Activated T-helper 9 cell treated with anti-CD3 and anti-CD28 coated beads, Interleukin-2, amount 50 U/mL, for 16 hours (primary cell): Measurements from ENCODE around the gene CAMTA1.
A peak's percentile ranks its signal among the peaks of the same experiment; 100 is the strongest.

Experiments
- DNase-seq: peaks from one replicate; pipeline ENCODE4 v3.0.0-alpha.2; 2020; ENCODE audit warnings: low read depth

Gene CAMTA1

DNA sequence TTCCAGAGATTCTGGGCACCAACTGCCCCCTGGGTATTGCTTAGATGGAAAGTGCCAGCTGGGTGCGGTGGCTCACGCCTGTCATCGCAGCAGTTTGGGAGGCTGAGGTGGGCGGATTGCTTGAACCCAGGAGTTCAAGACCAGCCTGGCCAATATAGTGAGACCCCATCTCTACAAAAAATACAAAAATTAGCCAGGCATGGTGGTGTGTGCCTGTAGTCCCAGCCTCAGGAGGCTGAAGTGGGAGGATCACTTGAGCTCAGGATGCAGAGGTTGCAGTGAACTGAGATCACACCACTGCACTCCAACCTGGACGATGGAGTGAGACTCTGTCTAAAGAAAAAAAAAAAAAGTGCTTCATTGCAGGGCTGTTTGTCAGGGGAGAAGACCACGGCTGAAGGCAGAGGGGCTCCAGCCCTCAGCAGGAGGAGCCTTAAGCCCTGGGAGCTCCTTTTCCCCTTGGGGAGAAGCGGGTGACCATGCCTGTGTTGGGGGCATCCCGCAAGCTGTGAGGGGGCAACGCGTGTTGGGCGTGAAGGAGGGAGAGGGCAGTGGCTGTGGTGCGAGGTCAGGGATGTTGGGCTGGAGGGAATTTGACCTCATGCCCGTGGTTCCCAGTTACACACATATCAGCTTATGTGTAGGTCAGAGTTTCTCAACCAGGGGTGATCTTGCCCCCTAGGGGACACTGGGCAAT, 854.3 kb downstream of the CAMTA1 start:
- DNase-seq: no peak

DNA sequence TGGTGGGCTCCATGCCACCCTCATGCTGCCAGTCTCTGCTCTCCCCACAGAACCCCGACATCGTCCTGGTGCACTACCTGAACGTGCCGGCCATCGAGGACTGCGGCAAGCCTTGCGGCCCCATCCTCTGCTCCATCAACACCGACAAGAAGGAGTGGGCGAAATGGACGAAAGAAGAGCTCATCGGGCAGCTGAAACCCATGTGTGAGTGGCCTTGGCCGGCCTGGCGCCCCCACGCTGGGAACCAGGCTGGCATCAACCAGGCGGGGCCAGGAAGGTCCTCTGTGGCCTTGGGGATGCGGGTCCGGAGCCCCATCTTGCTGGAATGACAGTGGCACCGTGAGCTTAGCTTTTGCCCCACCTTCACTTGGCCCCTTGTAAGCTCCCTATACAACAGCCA, 855.1 kb downstream of the CAMTA1 start:
- DNase-seq: no peak

DNA sequence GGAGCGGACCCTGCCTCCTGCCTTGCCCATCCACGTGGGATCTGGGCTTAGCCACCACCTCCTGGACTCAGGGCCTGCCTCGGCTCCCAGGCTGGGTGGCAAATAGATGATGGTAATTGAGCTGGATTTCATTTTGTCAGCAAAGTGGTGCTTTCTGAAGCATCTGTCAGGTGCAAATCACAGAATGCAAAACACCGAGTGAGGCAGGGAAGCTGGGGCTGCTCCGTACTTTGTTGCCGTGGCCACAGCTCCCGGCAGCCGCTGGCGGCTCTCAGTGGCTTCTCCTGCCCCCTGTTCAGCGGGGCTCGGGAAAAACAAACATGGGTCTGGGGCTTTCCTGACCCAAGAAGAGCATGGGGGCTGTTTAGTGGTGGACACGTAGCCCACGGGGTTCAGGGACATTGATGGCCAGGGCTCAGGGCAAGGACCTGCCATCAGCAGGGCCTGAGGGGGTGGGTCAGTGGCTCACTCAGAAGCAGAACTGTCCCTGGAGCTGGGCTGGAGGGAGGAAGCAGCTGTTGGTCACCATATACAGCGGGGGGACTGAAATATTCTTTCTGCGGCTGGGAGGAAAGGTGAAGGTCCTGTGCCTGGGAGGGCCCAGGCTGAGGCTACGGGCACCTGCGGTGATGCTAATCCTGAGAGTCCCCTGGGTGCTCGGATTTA, 855.8 kb downstream of the CAMTA1 start:
- DNase-seq: no peak

GRCh38 chr1:7641587-7642417, 856.5 kb downstream of the CAMTA1 start:
- no peak for DNase-seq

DNA sequence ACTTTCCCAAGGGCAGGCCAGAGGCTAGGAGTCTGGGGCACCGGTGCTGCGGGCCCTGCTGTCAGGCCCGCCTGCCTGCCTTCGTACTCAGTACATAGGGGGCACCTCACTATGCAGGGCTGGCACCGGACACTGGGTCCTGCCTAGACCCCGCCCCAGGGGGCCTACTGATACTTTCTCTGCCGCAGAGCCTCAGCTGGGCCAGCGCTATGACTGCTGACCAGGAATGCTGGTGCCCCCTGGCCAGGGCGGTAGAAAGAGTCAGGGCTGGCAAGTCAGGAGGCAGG, 857.1 kb downstream of the CAMTA1 start:
- DNase-seq: no peak

DNA sequence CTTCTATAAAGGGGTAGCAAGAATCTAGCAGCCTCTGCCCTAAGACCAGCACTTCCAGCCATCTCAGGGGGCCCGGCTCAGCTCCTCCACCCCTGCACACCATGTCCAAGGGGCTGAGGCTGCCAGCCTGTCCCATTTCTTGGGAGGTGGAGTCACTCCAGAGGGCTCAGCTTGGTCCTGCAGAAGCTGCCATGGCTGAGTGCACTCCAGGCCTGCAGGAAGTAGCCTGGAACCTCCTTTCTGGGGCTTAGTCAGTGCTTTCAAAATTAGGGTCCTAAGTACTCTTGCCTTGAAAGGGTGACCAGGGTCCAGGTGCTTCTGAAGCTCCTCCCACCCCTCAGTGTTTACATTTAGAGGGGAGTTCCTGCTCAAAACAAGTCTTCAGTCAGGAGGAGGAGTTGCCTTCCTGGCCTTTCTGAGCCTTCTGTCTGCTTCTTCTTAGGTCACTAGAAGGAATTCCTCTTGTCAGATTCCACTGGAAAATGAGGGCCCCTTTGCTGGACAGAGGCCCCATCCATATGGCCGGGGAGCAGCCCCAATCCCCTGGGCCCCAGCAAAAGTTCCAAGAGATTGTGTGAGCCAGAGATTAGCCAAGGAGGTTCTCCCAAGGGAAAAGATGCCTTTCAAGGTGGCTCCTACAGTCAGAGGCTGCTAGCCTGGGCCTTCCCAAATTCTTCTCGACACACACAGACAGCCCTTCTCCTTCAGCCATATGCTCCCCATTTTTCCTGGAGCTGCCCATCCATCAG, 857.7 kb downstream of the CAMTA1 start:
- DNase-seq: no peak

DNA sequence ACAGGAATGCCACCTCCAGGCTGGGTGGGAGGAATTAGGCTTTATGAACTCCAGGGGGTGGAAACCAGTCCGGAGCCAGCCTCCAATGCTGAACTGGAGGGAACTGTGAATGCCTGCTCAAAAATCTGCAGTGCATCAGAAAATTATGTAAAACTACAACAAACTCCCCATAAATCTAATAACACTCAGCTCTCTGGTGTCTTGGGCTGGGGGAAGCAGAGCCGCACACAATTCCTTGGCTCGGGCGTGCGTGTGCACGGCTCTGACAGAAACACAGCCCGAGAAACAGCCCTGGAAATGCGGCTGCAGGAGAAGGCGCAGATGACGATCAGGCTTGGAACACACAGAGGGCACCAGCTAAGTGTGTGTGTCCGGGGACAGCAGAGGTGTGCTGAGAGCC, 858.3 kb downstream of the CAMTA1 start:
- no peak for DNase-seq

DNA sequence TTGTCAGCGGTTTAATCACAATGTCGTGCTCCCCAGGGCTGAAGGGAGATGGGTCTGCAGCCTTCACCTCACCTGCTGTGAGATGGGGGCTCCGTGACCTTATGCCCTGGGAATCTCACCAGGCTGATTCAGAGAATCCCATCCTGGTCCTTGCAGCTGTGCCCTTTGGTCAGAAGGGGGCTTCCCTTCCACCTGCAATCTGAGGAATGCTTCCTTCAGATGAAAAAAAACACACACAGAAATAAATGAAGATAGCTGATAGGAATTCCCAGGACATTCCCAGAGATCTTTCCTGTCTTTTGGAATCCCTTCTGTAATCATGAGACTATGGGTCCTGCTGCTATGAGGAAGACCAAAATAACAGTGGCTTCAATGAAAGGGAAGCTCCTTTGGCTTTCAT, 858.8 kb downstream of the CAMTA1 start:
- no peak for DNase-seq

DNA sequence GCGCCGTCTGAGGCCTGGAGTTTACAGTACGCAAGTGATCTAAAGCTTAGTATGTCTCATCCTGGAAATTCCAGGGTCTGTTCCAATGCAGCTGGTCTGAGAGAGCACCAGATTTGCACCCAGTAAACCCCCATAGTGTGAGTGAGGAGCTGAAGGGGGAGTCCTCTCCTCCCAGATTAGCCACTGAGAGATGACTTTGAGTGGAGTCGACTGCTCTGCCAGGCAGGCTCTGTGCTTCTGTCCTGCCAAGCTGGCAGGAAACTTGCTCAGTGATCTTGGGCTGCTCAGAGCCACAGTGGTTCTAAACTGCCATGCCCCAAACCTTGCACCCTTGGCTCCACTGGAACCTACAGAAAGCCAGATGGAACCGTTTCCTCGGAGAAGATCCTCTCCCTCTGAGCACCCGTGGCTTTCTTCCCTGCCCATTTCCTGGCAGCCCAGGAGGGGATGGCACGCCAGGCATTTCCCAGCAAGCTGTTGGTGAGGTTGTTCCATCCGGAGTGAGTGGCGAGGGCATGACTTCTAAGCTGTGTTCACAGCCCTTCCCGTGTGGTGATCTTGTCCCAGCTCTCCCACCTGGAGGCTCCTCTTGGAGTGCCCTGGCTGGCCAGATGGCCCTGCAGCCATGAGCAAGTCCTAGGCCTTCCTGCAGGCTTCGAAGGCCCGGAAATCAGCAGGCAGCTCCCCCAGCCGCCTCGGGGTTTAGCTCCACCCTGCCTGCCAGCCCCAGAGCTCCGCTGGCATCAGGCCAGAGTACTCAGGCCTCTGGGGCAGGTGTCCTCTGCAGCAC, 859.9 kb downstream of the CAMTA1 start:
- no peak for DNase-seq

- DNase-seq: no peak
These were observed 860.4 kb downstream of the CAMTA1 start for GRCh38 chr1:7645751-7646048.

DNA sequence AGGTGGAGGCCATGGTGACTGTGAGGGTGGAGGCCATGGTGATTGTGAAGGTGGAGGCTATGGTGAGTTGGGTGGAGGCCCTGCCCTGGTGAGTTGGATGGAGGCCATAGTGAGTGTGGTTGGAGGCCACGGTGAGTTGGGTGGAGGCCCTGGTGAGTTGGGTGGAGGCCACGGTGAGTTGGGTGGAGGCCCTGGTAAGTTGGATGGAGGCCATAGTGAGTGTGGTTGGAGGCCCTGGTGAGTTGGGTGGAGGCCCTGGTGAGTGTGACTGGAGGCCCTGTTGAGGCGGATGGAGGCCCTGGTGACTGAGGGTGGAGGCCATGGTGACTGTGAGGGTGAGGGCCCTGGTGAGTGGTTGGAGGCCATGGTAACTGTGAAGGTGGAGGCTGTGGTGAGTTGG, 860.9 kb downstream of the CAMTA1 start:
- no peak for DNase-seq

- DNase-seq: peak; percentile 56
These were observed 862.0 kb downstream of the CAMTA1 start for GRCh38 chr1:7646981-7647901.

DNA sequence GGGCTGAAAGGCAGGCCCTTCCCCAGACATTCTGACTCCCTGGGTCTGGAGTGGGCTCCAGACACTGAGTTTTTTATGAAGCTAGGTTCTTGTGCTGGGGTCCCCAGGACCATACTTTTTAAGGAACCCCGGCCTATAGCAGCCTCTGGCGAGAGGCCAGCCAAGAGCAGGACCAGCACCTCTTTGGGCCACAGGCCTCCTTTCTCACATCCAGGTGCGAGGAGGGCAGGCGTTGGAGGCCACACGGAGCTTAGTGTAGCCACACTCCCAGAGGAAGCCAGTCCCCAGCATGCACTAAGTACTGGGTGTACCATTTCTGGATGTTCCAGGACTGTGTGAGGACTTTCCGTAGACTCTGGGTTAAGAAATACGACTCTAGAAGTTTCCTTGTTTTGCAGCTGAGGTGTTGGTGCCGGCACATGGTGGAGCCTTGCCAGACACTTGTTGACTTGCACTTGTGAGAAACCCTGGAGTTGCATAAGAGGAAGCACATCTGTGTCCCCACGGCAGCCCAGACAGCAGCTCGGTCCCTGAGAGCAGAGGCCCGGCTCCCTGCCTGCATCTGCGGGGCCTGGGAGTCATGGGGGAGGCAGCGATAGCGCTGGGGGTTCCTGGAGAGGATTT, 863.6 kb downstream of the CAMTA1 start:
- DNase-seq: no peak

GRCh38 chr1:7650801-7651200, 865.5 kb downstream of the CAMTA1 start:
- DNase-seq: no peak

- DNase-seq: no peak
These were observed 865.9 kb downstream of the CAMTA1 start for GRCh38 chr1:7651203-7651602.

GRCh38 chr1:7652061-7652460, 866.8 kb downstream of the CAMTA1 start:
- no peak for DNase-seq

DNA sequence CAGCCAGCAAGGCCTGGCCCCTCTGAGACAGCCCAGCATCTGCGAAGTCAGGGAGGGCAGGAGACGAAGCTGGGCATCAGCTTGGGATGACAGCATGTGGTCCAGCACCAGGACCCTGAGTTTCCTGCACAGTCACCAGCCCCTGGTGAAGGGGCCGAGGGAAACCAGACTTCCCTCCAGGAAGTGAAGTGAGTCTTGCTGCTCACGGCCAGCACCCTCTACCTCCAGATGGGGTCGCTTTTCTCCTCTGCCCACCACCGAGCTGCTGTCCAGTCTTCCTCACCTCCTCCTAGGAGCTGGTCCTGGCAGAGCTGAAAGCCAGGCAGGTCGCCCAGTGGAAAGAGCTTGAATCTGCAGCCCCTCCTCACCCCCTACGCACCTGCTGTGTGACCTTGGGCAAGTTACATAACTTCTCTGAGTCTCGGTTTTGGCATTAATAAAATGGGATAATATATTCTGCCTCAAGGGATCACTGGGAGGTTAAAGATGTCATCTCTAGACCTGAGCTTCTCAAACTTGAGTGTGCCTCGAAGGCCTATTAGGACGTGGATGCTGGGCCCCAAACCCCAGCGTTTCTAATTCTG, 867.4 kb downstream of the CAMTA1 start:
- DNase-seq: no peak

- DNase-seq: no peak
These were observed 869.5 kb downstream of the CAMTA1 start for GRCh38 chr1:7654725-7655124.

GRCh38 chr1:7655354-7655753, 870.1 kb downstream of the CAMTA1 start:
- no peak for DNase-seq
